Stimulated activated CD8-positive, alpha-beta memory T cell treated with anti-CD3 and anti-CD28 coated beads, Interleukin-15, amount 100 ng/mL, for 48 hours (primary cell): ENCODE measurements around the gene ZNF74.
"Not testable (repeated sequence)": the region's sequence is repeated elsewhere in the genome, so short reads cannot be mapped to it uniquely, and the experiment has no call there.

ENCODE experiments used
- DNase-seq, 2 donors: peaks; one replicate each; pipeline ENCODE4 v3.0.0-alpha.2; 2020; ENCODE audit warnings: low read depth in 2 of 2

ZNF74 gene

DNA sequence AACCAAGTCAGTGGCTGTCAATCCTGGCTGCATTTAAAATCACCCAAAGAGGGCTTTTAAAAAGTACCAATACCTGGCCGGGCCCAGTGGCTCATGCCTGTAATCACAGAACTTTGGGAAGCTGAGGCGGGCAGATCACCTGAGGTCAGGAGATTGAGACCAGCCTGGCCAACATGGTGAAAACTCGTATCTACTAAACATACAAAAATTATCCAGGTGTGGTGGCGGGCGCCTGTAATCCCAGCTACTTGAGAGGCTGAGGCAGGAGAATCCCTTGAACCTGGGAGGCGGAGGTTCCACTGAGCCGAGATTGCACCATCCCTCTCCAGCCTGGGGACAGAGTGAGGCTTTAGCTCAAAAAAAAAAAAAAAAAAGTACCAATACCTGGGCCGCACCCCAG, 17.7 kb upstream of the ZNF74 start:
- DNase-seq, result not testable (repeated sequence)

DNA sequence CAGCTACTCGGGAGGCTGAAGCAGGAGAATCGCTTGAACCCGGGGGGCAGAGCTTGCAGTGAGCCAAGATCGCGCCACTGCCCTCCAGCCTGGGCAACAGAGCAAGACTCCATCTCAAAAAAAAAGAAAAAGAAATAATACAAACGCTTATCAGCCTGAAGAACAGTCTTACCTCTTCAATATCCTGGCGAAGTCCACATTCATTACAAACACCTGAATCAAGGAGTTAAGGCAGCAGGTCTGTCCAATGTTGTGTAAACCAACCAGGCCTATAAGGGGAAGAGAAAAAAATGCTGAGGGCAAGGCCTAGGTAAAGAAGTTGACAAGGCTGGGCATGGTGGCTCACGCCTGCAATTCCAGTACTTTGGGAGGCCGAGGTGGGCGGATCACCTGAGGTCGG, 17.0 kb upstream of the ZNF74 start:
- not testable (repeated sequence) for DNase-seq

DNA sequence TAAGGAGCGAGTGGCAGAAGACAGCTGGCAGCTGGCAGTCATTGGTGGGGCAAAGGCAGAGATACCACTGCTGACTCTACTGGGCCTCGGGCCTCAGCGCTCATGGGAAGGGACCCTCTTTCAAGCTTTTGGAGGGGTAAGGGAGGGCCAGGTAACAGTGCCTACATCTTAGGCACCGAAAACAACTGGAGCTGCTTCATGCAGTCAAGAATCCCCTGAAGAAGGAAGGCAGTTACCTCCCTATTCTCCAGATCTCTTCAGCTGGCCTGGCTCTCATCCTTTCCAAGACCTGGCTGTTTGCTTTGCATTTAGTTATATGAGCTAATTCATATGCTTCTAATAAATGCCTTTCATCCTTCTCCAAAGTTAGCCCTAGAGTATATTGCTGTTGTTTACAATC, 15.8 kb upstream of the ZNF74 start:
- DNase-seq, result no peak

DNA sequence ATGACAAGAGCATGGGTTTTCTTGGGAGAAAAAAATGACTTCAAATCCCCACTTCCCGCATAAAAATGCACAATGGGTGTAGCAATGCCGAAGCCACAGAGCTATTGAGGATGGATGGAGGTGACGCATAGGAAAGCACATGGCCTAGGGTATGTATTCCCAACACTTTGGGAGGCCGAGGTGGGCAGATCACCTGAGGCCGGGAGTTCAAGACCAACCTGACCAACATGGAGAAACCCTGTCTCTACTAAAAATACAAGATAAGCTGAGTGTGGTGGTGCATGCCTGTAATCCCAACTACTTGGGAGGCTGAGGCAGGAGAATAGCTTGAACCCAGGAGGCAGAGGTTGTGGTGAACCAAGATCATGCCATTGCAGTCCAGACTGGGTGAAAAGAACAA, 15.3 kb upstream of the ZNF74 start:
- DNase-seq, result not testable (repeated sequence)

DNA sequence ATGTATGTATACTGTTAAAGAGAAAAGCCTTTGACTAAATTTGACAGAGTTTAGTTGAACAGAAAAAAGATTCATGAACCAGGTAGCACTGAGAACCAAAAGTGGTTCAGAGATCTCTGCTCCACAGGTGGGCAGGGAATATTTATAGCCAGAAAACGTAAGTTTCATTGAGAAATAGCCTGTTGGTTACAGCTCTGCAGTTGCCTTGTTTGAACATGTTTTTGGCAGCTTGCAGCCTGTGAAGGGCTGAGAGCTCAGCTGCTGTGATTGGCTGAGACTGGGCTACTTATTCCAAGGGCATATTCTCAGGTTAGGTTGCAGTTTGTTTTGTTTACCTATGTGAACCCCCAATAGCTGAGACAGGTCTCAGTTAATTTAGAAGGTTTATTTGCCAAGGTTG, 13.5 kb upstream of the ZNF74 start:
- DNase-seq, result no peak

DNA sequence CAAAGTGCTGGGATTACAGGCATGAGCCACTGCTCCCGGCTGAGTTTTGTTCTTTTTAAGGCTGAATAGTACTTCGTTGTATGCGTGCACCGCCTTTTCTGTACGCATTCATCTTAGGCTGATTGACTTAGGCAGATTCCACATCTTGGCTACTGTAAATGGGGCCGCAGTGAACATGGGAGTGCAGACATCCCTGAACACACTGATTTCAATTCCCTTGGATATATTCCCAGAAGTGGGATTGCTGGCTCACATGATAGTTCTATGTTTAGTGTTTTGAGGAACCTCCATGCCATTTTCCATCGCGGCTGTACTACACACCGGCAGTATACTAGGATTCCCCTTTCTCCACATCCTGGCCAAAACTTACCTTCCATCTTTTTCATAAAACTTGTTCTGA, 10.4 kb upstream of the ZNF74 start:
- no peak for DNase-seq

DNA sequence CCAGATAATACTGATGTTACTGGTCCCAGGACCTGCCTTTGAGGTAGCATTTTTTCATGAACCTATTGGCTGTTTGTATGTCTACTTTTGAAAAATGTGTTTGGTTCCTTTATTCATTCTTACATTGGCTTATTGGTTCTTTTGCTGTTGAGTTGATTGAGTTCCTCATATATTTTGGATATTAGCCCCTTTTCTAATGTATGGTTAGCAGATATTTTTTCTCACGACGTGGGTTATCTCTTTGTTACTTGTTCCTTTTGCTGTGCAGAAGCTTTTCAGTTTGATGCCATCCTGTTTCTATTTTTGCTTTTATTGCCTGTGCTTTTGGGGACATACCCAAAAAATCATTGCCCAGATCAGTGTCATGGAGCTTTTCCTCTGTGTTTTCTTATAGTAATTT, 9.8 kb upstream of the ZNF74 start:
- DNase-seq, result no peak

DNA sequence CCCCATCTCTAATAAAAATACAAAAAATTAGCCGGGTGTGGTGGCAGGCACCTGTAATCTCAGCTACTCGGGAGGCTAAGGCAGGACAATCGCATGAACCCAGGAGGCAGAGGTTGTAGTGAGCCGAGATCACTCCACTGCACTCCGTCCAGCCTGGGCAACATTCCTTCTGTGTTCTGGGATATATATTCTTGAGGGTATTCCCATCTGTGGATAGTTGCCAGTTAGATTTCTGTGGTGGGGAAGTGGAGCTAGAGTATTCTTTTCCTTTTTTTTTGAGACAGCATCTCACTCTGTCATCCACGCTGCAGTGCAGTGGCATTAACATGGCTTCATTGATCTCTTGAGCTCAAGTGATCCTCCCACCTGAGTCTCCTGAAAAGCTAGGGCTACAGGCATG, 9.1 kb upstream of the ZNF74 start:
- DNase-seq, result no peak

DNA sequence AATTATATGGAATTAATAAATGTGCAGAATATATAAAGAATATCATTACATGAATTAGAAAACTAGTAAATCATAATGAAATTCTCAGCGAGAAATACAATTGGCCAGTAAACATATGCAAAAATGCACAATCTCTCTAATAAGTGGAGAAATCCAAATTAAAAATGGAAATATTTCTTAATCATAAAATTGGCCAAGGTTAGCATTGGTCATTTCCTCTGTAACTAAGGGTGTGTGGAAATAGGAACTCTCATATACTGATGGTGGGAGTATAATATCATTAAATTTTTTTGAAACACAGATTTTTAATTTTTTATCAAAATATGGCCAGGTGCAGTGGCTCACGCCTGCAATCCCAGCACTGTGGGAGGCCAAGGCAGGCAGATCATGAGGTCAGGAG, 7.6 kb upstream of the ZNF74 start:
- DNase-seq, result no peak

DNA sequence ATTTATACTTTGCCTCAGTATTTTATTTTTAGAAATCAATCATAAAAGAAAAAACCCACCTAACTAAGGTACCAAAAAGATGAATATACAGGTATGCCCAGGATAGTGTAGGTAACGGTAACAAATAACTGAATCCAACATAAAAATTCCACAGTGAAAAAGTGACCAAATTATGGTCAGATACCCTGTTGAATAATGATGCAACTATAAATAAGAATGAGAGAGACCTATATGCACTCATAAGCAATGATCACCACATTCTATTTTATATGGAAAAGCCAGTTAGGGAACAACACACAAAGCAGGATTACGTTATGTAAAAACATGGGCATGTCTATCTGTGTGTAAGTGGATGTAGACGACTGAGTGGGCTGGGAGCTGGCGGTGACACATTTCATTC, 7.0 kb upstream of the ZNF74 start:
- no peak for DNase-seq

DNA sequence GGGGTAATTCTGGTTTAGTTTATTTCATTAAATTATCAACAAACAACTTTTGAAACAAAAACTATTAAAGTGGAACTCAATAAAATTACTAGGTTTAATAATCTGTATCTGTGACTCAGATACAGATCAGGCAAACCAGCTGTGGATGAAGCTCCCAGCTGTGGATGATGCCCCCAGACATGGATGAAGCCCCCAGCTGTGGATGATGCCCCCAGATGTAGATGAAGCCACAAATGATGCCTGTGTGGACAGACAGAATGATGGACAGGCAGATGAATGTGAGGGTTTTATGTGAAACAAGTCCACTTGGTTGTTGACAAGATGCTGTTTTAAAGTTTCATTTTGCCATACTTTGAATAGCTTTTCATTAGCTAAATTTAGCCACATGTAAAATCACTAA, 5.8 kb upstream of the ZNF74 start:
- no peak for DNase-seq

DNA sequence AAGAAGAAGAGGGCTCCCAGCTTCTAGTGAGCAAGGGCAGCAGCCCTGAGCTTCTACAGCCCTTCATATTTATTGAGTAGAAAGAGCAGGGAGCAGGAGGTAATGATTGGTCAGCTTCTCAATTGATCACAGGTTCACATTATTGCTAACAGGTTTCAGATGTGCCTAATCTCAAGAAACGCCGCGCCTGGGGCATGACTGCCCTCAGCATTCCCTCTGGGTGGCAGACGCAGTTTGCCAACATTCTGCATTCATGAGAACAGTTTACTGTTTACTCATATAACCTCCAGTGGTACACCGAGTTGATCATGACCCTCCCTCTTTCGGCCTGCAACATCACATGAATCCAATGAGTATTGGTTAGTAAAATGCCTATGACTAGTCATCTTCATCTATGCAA, 4.7 kb upstream of the ZNF74 start:
- DNase-seq, result no peak

DNA sequence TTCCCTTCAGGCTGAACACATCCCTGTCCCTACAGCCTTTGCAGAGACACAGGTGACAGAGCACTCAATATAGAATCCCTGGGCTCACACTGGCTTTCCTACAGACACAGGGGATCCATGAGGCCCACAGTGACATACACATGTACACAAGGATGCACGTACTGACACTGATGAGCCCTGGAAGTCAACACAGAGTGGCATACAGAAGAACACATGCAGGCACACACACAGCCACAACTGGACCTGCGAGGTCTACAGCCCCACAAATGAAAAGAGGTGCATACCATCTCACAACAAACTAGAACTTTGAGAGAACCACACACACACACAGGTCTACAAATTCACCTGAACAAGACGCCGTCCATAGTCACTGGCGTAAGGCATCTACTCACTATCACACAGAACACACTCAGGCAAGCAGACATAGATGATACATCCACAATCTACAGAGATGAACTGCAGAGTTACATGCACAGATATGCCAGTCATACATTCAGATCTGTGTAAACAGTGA, 3.5 kb upstream of the ZNF74 start:
- no peak for DNase-seq

DNA sequence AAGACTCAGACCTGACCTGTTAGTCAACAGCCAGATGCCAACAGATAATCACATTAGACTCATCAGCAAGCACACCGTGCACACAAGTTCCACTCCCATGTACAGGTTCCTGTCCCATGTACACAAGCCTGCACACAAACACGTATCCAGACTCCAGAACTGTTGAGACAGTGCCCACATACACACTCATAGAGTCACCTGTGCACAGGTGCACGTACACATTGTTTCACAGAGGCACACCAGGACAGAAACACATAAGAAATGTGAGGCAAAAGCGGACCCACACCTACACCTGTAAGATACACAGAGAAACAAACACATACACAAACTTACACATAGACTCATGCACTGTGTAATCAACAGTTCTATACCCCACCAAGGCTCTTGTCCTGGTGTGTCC, 2.7 kb upstream of the ZNF74 start:
- no peak for DNase-seq

DNA sequence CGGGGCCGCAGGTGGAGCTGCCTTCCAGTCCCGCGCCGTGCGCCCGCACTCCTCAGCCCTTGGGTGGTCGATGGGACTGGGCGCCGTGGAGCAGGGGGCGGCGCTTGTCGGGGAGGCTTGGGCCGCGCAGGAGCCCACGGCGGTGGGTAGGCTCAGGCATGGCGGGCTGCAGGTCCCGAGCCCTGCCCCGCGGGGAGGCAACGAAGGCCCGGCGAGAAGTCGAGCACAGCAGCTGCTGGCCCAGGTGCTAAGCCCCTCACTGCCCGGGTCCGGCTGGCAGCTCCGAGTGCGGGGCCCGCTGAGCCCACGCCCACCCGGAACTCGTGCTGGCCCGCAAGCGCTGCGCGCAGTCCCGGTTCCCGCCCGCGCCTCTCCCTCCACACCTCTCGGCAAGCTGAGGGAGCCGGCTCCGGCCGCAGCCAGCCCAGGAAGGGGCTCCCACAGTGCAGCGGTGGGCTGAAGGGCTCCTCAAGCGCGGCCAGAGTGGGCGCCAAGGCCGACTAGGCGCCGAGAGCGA, 1.5 kb upstream of the ZNF74 start:
- DNase-seq, result not testable (repeated sequence)

DNA sequence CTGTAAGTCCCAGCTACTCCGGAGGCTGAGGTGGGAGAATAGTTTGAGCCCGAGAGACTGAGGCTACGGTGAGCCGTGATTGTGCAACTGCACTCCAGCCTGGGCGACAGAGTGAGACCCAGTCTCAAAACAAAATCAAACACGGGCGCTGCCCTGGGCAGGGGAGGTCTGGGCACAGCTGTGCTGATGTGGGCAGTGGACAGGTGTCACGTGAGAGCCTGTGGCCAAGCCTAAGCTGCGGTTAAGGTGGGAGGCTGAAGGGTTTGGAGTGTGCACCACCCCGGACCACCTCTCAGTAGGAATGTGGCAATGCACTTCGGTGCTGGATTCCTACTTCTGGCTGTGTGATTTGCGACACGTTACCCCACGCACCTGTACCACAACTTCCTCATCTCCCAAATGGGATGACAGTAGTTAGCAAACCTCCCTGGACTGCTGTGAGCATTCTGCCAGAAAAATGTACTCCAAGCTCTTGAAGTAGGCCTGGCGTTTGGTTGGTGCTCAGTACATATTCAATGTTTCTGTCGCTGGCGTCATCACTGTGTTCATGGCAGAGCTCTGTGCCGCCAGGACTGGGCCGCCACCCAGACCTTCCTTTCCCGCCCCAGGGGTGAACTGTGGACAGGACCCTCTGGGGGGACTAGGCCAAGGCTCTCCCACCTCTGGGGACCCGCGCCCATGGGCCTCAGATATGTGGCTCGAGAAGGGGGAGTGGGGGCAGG, 807 bp upstream of the ZNF74 start:
- no peak for DNase-seq

DNA sequence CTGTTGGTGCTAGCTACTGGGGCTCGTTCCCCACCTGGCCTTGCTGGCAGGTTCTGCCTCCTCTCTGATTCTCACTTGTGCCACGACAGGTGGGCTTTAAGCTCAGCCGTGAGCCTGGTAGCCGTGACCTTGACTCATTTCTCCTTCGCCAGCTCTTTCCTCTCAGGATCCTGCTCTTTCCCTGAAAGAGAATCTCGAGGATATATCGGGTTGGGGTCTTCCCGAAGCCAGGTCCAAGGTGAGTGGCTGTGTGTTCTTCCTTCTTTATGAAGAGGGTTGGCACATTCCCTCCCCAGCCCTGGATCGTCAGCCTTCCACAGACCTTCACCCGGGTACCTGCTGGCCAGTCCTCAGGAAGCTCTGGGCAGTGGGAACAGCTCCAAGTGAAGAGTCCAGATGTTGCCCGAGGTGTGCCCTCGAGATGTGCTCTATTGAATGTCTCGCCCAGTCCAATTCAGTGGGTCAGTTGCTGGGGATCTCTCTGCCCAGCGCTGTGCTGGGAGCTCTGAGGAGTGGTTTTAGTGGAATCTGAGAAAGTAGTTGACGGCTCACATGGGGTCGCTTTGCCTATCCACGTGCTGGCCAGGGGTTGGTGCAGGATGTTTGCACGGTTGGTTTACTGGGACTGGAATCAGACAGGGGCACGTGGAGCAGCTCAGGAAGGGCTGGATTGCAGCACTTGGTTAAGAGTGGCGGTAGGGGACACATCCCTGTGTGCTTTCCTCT, 1.4 kb downstream of the ZNF74 start:
- no peak for DNase-seq

DNA sequence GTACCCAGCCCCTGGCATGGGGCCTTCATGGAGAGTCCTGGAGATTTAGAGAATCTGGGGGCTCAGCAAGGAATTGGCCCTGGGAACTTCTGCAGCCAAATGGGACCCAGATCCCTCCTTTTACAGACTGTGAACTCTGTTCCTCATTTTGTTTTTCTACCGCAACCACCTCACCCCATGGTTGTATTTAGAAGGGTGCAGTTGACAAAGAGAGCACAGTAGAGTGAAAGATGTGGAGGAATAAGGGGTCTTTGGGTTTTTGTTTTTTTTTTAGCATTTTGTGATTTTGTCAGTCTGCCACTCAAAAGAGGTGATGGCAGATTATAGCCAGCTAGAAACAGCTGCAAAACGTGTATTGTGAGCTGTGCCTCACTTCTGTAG, 1.9 kb downstream of the ZNF74 start:
- DNase-seq, result no peak

DNA sequence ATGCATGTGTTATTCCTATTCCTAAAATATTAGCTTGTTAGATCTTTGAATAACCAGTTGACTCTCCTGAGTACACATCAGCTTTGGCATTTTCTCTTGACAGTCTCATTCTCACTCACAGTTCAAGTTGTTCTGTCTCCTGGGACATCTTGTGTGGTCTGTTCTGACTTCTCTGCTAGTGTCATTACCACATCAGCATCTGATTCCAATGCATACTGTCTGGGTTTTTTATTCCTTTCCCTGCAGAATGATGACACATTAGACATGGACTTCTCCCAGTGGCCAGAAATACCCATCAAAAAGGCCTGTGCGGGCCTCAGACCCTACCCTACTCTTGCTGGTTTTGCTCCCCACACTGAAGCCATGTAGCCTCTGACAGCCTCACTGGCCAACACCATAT, 2.7 kb downstream of the ZNF74 start:
- DNase-seq, result no peak

DNA sequence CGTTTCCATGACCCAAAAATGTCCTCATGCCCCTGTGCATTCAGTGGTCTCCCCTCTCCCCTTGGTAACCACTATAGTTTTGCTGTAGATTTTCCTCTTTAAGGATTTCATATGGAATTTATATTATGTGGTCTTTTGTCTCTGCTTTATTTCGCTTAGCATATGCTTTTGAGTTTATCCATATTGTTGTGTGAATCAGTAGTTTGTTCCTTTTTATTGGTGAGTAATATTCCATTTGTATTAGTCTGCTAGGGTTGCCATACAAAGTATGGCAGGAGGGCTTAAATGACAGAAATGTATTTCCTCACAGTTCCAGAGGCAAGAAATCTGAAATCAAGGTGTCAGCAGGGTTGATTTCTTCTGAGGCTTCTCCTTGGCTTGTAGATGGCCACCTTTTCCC, 3.5 kb downstream of the ZNF74 start:
- no peak for DNase-seq

DNA sequence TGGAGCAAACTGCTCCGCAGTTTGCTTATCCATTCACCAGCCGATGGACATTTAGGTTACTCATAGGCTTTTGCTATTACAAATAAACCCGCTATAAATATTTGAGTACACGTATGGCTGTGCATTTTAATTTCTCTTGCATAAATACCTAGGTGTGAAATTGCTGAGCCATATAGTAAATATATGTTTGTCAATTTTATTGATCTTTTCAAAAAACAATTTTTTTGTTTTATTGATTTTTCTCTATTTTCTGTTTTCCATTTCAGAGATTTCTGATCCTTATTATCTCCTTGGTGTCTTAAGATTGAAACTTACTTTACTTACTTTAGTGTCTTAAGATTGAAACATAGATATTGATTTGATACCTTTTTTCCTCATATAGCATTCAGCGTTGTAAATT, 4.5 kb downstream of the ZNF74 start:
- no peak for DNase-seq

DNA sequence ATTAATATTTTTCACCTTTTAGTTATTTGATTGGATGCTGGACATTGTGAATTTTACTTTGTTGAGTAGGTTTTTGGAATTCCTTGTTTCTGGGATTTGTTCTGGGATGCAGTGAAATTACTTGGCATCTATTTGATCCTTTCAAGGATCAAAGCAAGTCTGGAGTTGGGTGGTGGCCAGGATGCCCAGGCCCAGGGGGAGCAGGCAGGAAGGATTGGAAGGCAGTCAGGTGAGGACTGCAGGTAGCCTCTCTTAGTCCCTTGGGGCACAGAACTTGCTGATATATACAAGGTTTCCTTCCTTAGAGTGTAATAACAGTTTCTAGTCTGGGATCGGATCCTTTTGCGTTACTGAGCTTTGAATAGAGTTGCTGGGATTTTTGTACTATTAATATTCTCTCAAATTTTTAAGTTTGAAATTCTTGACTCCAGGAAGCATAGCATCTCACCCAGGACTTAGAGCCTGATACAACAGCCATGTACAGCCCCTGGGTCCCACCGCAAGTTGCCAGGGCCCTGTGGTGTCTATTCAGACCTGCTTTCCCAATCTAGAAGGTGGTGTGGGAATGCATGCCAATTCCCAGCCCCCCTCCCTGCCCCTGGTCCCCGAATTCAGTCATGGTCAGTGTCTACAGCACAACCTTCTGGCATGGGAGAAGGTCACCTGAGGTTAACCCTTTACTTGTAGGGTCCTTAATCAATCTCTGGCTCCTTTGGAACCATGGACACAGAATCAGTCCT, 6.1 kb downstream of the ZNF74 start:
- DNase-seq, result no peak
